HT-29 (cell line): ENCODE data around the gene UBE2J2. TPM values are rescaled to one million over a fixed set of nuclear protein-coding genes. Genes with fewer than 3 reads are reported as not detected.
"Not testable (repeated sequence)": the region's sequence is repeated elsewhere in the genome, so short reads cannot be mapped to it uniquely, and the experiment has no call there.

Source experiments
- DNase-seq: peaks from one replicate; pipeline ENCODE4 v3.0.0-alpha.2; 2015; ENCODE audit warnings: low spot score
- total RNA-seq: library from RNA; depleted of rRNA; stranded (reverse); fragments of >200 nt; shearing (Covaris generic); gene quantifications from 2 replicates; pipeline ENCODE4 v1.2.3, GENCODE V29; 2014; rRNA removed

UBE2J2 gene
- total RNA-seq = 93.1 and 94.4 TPM in 2 replicates

- DNase-seq = peak; percentile 78
These were observed at the start of gene UBE2J2 for GRCh38 chr1:1273512-1274298. Gene UBE2J2, minus strand, starts transcription at chr1:1273854. Its CDS starts 5,862 bp downstream, at chr1:1267992.

- no peak for DNase-seq
These were observed 49.3 kb upstream of the UBE2J2 start for GRCh38 chr1:1322952-1323351.

GRCh38 chr1:1322418-1322817 is 48.8 kb upstream of the UBE2J2 start:
- DNase-seq = no peak

- DNase-seq = no peak
These were observed 47.8 kb upstream of the UBE2J2 start for GRCh38 chr1:1321477-1321876.

- DNase-seq = no peak
These were observed 47.2 kb upstream of the UBE2J2 start for GRCh38 chr1:1320666-1321448.

- no peak for DNase-seq
These were observed 45.9 kb upstream of the UBE2J2 start for GRCh38 chr1:1319646-1319941.

- DNase-seq = no peak
These were observed 45.4 kb upstream of the UBE2J2 start for GRCh38 chr1:1318777-1319645.

- DNase-seq = peak; percentile 83
These were observed 44.5 kb upstream of the UBE2J2 start for GRCh38 chr1:1318131-1318652.

- no peak for DNase-seq
These were observed 43.8 kb upstream of the UBE2J2 start for GRCh38 chr1:1317420-1317819.

- DNase-seq = not testable (repeated sequence)
These were observed 42.5 kb upstream of the UBE2J2 start for GRCh38 chr1:1316199-1316598.

- no peak for DNase-seq
These were observed 41.8 kb upstream of the UBE2J2 start for GRCh38 chr1:1315435-1315954.

GRCh38 chr1:1314678-1315335 is 41.2 kb upstream of the UBE2J2 start:
- no peak for DNase-seq

- no peak for DNase-seq
These were observed 40.6 kb upstream of the UBE2J2 start for GRCh38 chr1:1314237-1314586.

- DNase-seq = no peak
These were observed 40.0 kb upstream of the UBE2J2 start for GRCh38 chr1:1313500-1314236.

- no peak for DNase-seq
These were observed 39.0 kb upstream of the UBE2J2 start for GRCh38 chr1:1312450-1313314.

GRCh38 chr1:1311107-1312104 is 37.8 kb upstream of the UBE2J2 start:
- DNase-seq = no peak

- DNase-seq = peak; percentile 65
These were observed 36.9 kb upstream of the UBE2J2 start for GRCh38 chr1:1310476-1311053.

- no peak for DNase-seq
These were observed 36.4 kb upstream of the UBE2J2 start for GRCh38 chr1:1310109-1310385.
